NOMO-1 (cell line): ENCODE measurements around the gene CFAP410.
A peak's percentile ranks its signal among the peaks of the same experiment; 100 is the strongest.
"Not testable (repeated sequence)": the region's sequence is repeated elsewhere in the genome, so short reads cannot be mapped to it uniquely, and the experiment has no call there.

Experiments used
- DNase-seq, 2 experiments: peaks; one replicate each; lab custom pipeline; 2025; ENCODE audit not compliant: unreplicated experiment in 2 of 2; lab: John Stamatoyannopoulos, UW

CFAP410 gene

GRCh38 chr21:44319407-44320065 lies 19.7 kb downstream of the CFAP410 start:
- DNase-seq, result no peak

GRCh38 chr21:44318489-44319285 lies 20.5 kb downstream of the CFAP410 start:
- no peak for DNase-seq

DNA sequence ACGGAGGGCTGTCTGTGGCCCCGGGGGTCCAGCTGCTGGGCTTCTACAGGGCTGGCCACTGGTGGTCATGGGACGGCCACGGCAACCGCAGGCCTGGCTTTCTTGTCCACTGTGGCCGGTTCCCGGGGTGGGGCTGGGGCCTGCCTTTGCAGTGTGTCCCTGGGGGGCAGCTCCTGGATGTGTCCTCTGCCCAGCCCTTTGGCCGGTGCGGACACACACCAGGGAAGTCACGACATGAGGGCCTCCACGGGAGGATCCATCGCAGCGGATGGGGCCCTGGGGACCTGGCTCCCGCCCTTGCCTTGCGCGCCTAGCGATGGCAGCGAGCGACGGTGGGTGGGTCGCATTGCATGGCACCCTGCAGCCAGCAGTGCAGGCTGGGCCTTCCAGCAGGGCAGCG lies 21.3 kb downstream of the CFAP410 start:
- DNase-seq, result no peak

DNA sequence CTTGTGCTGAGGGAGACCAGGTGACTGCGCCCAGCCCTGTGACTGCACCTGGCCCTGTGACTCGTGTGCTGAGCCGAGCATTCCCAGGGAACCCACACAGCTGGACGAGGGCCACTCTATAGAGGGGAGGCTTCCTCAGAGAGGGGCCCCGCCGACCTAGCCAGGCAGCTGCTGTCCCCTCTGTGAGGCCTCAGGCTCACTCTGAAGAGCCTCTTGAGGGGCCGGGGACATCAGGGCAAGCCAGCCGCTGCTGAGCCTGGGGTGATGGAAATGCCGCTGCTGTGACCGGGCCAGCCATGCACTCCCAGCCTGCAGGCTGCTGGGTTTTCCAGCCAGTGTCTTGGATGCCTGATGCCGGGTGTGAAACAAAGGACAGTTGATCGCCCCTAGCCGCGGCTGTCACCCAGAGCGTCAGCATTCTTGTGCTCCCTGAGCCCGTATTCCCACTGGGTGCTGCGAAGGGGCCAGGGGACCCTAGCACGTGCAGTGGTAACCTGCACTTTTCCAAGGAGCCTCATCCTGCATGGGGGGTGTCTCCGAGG lies 21.9 kb downstream of the CFAP410 start:
- DNase-seq, result no peak

- no peak for DNase-seq
These were observed 22.8 kb downstream of the CFAP410 start for GRCh38 chr21:44316277-44316900.

- DNase-seq, result no peak
These were observed 23.4 kb downstream of the CFAP410 start for GRCh38 chr21:44315691-44316203.

DNA sequence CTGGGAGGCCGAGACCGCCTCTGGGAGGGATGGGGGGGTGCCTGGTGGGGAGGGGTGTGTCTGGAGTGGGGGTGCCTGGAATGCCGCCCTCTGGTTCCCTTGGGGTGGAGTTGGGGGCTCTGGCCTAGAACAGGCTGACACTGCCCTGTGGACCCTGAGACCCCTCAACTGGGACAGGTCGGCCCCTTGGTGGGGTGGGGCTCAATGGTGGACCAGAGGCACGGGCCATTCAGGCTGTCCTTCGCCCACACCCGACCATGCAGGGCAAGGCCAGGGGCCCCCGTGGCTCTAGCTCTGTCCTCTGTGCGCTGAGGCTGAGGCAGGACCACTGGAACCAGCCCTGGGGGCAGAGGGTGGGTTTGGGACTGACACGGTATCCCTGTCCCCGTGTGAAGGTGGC lies 24.6 kb downstream of the CFAP410 start:
- DNase-seq, result no peak

GRCh38 chr21:44314128-44314527 lies 25.1 kb downstream of the CFAP410 start:
- no peak for DNase-seq

DNA sequence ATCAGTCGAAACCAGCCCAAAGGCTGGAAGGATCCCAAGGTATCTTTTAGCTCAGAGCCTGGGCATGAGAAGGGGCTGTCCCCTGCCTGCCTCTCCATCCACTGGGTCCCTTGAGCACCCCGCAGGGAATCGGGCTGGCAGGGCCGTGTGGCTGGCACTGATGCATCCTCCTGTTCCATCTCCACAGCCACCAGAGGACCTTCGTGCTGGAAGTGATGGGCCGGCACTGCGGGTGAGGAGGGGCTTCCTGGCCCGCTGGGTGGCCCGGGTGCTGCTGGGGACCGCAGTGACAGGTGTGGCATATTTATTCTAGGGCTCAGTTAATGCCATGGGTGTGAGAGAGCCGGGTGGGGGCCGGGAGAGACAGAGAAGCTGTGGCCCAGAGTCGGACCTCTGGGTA lies 25.7 kb downstream of the CFAP410 start:
- no peak for DNase-seq

DNA sequence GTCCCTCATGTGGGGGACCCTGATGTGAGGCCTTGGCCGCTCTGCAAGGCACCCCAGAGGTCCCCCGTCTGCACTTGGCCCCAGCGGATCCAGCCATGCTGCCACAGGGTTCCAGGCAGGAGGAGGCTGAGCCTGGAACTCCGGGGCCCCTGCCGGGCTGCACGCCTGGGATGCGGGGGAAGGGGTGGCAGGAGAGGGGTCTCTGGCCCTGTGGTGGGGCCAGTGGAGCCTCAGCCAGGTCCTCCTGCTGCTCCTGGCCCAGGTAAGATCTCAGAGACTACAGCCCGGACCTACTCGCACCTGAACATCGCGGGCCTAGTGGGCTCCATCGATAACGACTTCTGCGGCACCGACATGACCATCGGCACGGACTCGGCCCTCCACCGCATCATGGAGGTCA lies 26.5 kb downstream of the CFAP410 start:
- DNase-seq, result no peak

- no peak for DNase-seq
These were observed 27.1 kb downstream of the CFAP410 start for GRCh38 chr21:44312089-44312488.

- DNase-seq, result no peak
These were observed 28.3 kb downstream of the CFAP410 start for GRCh38 chr21:44310628-44311507.

- DNase-seq, result no peak
These were observed 32.1 kb downstream of the CFAP410 start for GRCh38 chr21:44306936-44307704.

- no peak for DNase-seq
These were observed 33.5 kb downstream of the CFAP410 start for GRCh38 chr21:44305691-44306090.

- DNase-seq, result peak in 1 of 2 experiments; percentile 15
These were observed 34.3 kb downstream of the CFAP410 start for GRCh38 chr21:44304877-44305293.

DNA sequence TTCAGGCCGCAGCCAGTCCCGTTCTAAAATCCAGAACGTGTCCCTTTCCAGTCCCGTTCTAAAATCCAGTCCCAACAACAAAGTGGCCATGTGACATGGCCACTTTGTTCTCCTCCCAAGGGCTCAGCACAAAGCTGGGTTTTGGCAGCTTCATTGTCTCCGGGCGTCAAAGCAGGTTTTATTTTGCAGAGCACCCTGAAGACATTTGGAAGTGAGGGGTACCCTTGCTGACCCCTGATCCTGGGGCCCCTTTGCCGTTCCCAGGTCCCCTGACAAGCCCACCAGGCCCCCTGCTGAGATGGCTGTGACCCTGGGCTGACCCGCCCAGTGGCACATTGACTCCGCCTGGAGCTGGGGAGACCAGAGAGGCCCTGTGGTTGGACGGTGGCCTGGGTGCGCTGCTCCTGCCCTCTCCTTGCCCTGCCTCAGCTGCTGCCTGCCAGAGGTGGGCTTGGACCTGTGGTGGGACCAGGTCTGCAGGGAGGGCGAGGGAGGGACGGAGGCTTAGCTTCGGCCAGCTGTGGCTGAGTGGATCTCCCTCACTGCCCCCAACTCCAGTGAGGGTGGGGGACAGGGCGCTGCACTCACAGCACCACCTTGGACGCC lies 35.1 kb downstream of the CFAP410 start:
- no peak for DNase-seq

- DNase-seq, result no peak
These were observed 35.7 kb downstream of the CFAP410 start for GRCh38 chr21:44303490-44303981.

GRCh38 chr21:44302573-44303401 lies 36.4 kb downstream of the CFAP410 start:
- DNase-seq, result not testable (repeated sequence)
